GM12875 (cell line): ENCODE data around the gene ZNRF2.
A peak's percentile ranks its signal among the peaks of the same experiment; 100 is the strongest.

Experiments used
- H3K4me3 ChIP-seq: one replicate; pipeline ENCODE4 v1.5.1; 2011; ENCODE audit warnings: low read depth, low read length, control low read depth
- CTCF ChIP-seq: IDR thresholded peaks from 2 replicates; pipeline ENCODE4 v1.5.1; 2011; ENCODE audit warnings: low read depth, mild to moderate bottlenecking, control low read depth, inconsistent platforms, low read length, moderate library complexity, borderline replicate concordance; ENCODE audit not compliant: insufficient read depth

The ZNRF2 gene

GRCh38 chr7:30284298-30285066 lies at the start of gene ZNRF2:
Gene ZNRF2, plus strand, starts transcription at chr7:30284597. Its CDS starts 761 bp downstream, at chr7:30285358.
- TF ChIP-seq CTCF: peak; percentile 43; the same call in 1 of the 2 replicates

GRCh38 chr7:30237271-30237695 lies 47.1 kb upstream of the ZNRF2 start:
- TF ChIP-seq CTCF: no peak
- no peak overlapping the region for H3K4me3 ChIP-seq

More at GRCh38 chr7:30284298-30285066, at the start of gene ZNRF2:
- peak within 1 kb of the TSS; percentile 78 for H3K4me3 ChIP-seq

- no peak for TF ChIP-seq CTCF
- H3K4me3 ChIP-seq: no peak overlapping the region
Measured at GRCh38 chr7:30238721-30239441, 45.5 kb upstream of the ZNRF2 start.

GRCh38 chr7:30240106-30240800 lies 44.1 kb upstream of the ZNRF2 start:
- H3K4me3 ChIP-seq: no peak overlapping the region
- no peak for TF ChIP-seq CTCF

- H3K4me3 ChIP-seq: no peak overlapping the region
- no peak for TF ChIP-seq CTCF
Measured at GRCh38 chr7:30241767-30242166, 42.6 kb upstream of the ZNRF2 start.

- no peak overlapping the region for H3K4me3 ChIP-seq
- no peak for TF ChIP-seq CTCF
Measured at GRCh38 chr7:30244340-30244739, 40.1 kb upstream of the ZNRF2 start.
